BLaER1 (cell line): ENCODE data around the gene LGR6.
"Not testable (repeated sequence)": the region's sequence is repeated elsewhere in the genome, so short reads cannot be mapped to it uniquely, and the experiment has no call there.

Source experiments
- H3K27ac ChIP-seq: shearing (Covaris generic); formaldehyde crosslinking; 2 replicates; pipeline ENCODE4 v1.8.1; 2022
- H3K27me3 ChIP-seq: shearing (Covaris generic); formaldehyde crosslinking; 2 replicates; pipeline ENCODE4 v1.8.1; 2022
- H3K36me3 ChIP-seq: shearing (Covaris generic); formaldehyde crosslinking; 2 replicates; pipeline ENCODE4 v1.8.1; 2022
- H3K4me1 ChIP-seq: shearing (Covaris generic); formaldehyde crosslinking; 2 replicates; pipeline ENCODE4 v1.8.1; 2022
- H3K4me2 ChIP-seq: shearing (Covaris generic); formaldehyde crosslinking; 2 replicates; pipeline ENCODE4 v1.8.1; 2022
- H3K4me3 ChIP-seq: shearing (Covaris generic); formaldehyde crosslinking; 2 replicates; pipeline ENCODE4 v1.8.1; 2022
- H3K9ac ChIP-seq: shearing (Covaris generic); formaldehyde crosslinking; 2 replicates; pipeline ENCODE4 v1.8.1; 2022
- H3K9me3 ChIP-seq: shearing (Covaris generic); formaldehyde crosslinking; 2 replicates; pipeline ENCODE4 v1.8.1; 2022
- H4K20me1 ChIP-seq: shearing (Covaris generic); formaldehyde crosslinking; 2 replicates; pipeline ENCODE4 v1.8.1; 2022
- Cebpa-rat ChIP-seq: shearing (Covaris generic); IDR thresholded peaks from 2 replicates; pipeline ENCODE4 v1.8.1; 2022

LGR6 gene

DNA sequence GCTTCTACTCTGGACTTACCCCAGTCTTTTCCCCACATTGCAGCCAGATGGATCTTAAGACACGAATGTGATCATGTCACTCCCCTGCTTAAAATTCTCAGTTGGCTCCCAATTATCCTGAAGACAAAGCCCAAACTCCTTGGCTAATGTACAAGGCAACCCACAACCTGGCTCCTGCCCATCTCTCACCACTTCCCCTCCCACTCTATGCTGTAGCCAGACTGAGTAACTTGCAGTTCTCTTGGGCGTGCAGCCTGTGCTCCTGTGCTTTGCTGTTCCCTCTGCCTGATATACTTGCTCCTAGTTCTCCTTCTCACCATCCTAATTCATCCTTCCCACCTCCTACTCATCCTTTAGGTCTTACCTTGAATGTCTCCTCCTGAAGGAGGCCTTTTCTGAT lies 56.2 kb downstream of the LGR6 start:
- Histone ChIP-seq H3K27ac (peak overlapping the region; percentile 100), H3K27me3 (no peaks in the 10 kb centered on the region), H3K4me2 (peak overlapping the region; percentile 98), H4K20me1 (no peaks in the 10 kb centered on the region), H3K4me1 (peaks cover 95% of the 10 kb centered on the region), H3K36me3 (no peaks in the 10 kb centered on the region), H3K9me3 (no peaks in the 10 kb centered on the region), H3K9ac (peak overlapping the region; percentile 96), H3K4me3 (peak overlapping the region; percentile 63)
- no peak for TF ChIP-seq Cebpa-rat

DNA sequence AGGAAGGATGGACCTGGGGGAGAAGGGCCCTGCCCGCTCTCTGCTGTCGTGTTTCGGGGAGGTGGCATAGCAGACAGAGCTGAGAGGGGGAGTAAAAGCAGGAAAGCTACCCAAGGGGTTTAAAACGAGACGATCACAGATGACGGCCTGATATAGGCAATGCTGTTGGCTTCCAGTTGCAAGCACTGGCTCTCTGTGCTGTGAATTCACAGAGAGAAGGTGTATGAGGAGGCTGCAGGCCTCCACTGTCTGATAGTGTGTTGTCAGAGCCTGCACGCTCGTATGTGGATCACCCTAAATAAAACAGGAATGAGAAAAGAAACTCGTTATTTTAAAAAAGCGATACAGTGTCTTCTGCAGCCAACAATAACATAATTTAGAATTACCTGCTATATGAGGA lies 57.4 kb downstream of the LGR6 start:
- H3K36me3 ChIP-seq, result no peaks in the 10 kb centered on the region
- no peaks in the 10 kb centered on the region for H3K9me3 ChIP-seq
- H3K27ac ChIP-seq, result peak overlapping the region; percentile 100
- H3K4me2 ChIP-seq, result peak overlapping the region; percentile 98
- no peaks in the 10 kb centered on the region for H3K27me3 ChIP-seq
- H3K4me3 ChIP-seq, result peak overlapping the region; percentile 63
- H3K4me1 ChIP-seq, result peaks cover 95% of the 10 kb centered on the region
- no peak for TF ChIP-seq Cebpa-rat
- H4K20me1 ChIP-seq, result no peaks in the 10 kb centered on the region
- peak overlapping the region; percentile 96 for H3K9ac ChIP-seq

DNA sequence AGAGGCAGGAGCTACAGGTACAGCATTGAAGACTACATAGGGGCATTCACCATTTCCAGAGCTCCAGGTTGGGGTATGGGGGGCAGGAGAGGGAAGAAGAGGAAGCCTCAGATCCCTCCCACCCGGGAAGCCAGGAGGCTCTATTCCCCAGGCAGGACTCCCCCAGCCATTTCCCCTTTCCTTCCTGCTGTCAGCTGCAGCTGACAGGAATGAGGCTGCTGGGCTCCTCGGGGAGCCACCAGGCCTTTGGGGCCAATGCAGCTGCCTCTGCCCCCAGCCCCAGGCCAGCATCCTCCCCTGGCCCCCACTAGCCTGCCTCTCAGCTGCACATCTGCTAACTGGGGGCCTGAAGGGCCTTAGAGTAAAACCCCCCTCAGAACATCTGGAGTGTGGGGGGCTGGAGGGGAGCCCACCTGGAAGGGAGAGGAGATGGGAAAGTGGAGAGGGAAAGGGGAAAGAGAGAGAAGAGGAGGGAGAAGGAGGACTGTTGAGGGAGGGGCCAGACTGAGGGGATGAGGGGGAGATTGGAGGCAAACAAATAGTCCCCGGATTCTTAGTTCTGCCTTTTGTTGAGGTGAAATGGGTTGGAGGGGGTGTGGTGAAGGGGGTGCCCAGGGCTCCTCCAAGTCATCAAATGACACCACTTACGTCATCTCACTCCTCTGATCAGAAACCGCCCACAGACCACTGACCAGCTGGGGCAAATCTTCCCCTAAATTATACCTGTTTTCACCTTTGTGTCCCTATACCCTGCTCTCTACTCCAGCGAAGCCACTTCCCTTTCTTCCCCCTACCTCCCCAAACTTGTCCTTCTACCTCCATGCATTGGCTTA lies 58.0 kb downstream of the LGR6 start:
- H3K9ac ChIP-seq, result peak overlapping the region; percentile 96
- peak overlapping the region; percentile 100 for H3K27ac ChIP-seq
- no peak for TF ChIP-seq Cebpa-rat
- H3K4me2 ChIP-seq, result peak overlapping the region; percentile 98
- H3K4me1 ChIP-seq, result peaks cover 96% of the 10 kb centered on the region
- no peaks in the 10 kb centered on the region for H3K27me3 ChIP-seq
- H3K36me3 ChIP-seq, result no peaks in the 10 kb centered on the region
- H4K20me1 ChIP-seq, result no peaks in the 10 kb centered on the region
- no peaks in the 10 kb centered on the region for H3K9me3 ChIP-seq
- H3K4me3 ChIP-seq, result peak overlapping the region; percentile 63

DNA sequence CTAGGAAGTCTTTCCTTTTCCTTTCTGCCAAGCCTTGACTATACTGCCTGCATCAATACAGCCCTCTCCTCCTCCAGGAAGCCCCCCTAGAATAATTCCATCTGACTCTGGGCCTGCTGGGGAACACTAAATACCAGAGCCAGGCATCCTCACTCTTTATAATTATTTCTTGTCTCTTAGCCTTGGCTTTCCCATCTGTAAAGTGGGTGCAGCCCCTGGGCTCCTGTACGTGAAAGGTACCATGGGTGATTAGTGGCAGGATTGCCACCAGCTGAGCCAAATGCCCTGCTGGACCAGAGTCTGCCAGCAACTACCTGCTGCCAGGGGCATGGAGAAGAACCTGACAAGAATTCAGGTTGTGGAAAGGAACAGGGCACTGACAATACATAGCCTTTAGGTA lies 58.7 kb downstream of the LGR6 start:
- peak overlapping the region; percentile 98 for H3K4me2 ChIP-seq
- H3K9me3 ChIP-seq, result no peaks in the 10 kb centered on the region
- H3K9ac ChIP-seq, result peak overlapping the region; percentile 96
- H3K4me3 ChIP-seq, result peak overlapping the region; percentile 63; the same call in 1 of the 2 replicates
- no peaks in the 10 kb centered on the region for H4K20me1 ChIP-seq
- no peaks in the 10 kb centered on the region for H3K36me3 ChIP-seq
- H3K27me3 ChIP-seq, result no peaks in the 10 kb centered on the region
- peaks cover 91% of the 10 kb centered on the region for H3K4me1 ChIP-seq
- TF ChIP-seq Cebpa-rat, result no peak
- peak overlapping the region; percentile 100 for H3K27ac ChIP-seq

DNA sequence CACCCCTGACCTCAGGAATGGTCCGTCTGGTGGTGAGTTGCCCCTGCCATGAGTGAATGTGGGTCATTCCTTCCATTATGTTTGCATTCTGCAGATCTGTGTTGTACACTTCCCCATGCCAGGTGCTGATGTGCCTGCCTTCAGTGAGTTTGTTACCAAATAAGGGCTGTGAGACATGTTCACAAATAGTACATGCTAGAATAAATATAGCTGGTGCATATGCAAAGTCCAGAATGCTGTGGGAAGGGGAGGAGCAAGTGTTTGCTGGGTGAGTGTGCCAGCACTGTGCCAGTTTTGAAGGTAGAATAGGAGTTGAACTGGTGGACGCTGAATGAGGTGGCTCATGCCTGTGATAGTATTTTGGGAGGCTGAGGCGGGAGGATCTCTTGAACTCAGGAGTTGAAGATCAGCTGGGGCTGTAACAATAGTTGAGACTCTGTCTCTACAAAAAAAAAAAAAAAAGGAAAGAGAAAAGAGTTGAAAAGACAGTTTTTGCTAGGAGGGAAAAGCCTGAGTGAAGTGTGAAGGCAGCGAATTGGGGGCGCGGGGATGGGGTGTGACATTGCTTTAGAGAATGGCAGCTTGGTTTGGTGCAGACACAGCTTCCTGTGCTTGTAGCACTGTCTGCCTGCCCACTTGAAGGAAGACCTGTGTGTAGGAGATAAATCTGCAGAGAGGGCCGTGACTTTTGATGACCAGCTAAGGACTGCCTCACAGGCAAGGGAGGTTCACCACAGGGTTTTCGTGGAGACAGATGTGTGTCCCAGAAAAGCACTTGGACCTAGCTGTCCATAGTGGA lies 61.1 kb downstream of the LGR6 start:
- Histone ChIP-seq H3K27me3 (no peaks in the 10 kb centered on the region), H4K20me1 (no peaks in the 10 kb centered on the region), H3K36me3 (no peaks in the 10 kb centered on the region), H3K4me1 (peaks cover 68% of the 10 kb centered on the region), H3K9ac (peak overlapping the region; percentile 26; the same call in 1 of the 2 replicates), H3K4me2 (peak overlapping the region; percentile 62), H3K27ac (peak overlapping the region; percentile 82), H3K4me3 (0 out of 2 replicates have a peak overlapping the region, but pooled peaks have one; percentile 2), H3K9me3 (no peaks in the 10 kb centered on the region)
- TF ChIP-seq Cebpa-rat, result no peak

DNA sequence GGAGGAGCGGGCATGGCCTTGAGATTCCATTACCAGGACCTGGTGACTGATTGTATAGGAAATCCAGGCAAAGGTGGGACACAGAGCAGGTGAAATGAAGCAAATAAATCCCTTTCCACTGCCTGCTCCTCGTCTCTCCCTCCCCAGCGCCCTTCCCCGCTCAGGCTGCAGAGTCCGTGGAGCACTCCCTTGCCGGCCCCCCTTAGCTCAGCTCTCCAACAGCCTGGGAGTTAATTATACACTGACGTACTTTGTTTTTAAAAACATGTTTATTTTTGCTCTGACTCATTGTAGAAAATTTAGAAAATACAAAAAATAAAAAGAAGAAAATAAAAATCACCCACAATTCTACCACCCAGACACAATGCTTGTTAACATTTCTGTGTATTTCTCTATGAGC lies 61.7 kb downstream of the LGR6 start:
- peak overlapping the region; percentile 26; the same call in 1 of the 2 replicates for H3K9ac ChIP-seq
- H3K27ac ChIP-seq, result peak overlapping the region; percentile 82
- peaks cover 61% of the 10 kb centered on the region for H3K4me1 ChIP-seq
- no peak for TF ChIP-seq Cebpa-rat
- 0 out of 2 replicates have a peak, but pooled peaks cover 5% of the 10 kb centered on the region for H3K36me3 ChIP-seq
- H3K4me3 ChIP-seq, result no peak overlapping the region
- H3K9me3 ChIP-seq, result no peaks in the 10 kb centered on the region
- H3K4me2 ChIP-seq, result peak overlapping the region; percentile 62
- H4K20me1 ChIP-seq, result no peaks in the 10 kb centered on the region
- H3K27me3 ChIP-seq, result no peaks in the 10 kb centered on the region

DNA sequence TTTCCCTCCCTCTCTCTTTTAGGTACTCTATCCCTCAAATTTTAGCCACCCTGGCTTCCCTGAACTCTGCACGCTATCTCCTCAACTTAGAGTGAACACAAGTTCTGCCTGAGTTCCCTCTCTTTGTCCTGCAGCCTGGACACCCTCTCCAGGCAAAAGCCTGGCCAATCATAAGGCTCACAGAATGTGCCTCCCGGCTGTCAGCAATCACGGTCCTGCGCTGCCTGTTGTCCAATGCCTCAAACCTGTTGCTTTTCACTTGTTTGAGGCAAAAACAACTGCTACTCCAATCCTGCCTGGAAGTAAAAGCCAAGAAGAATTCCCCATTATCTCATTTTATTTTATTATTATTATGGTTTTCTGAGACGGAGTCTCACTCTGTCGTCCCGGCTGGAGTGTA lies 66.1 kb downstream of the LGR6 start:
- no peak overlapping the region; the same call in 1 of the 2 replicates for H3K27ac ChIP-seq
- peaks cover 27% of the 10 kb centered on the region for H3K4me1 ChIP-seq
- no peak for TF ChIP-seq Cebpa-rat
- H3K4me2 ChIP-seq, result no peak overlapping the region
- H3K36me3 ChIP-seq, result peaks cover 11% of the 10 kb centered on the region
- H4K20me1 ChIP-seq, result no peaks in the 10 kb centered on the region
- no peak overlapping the region for H3K4me3 ChIP-seq
- H3K9ac ChIP-seq, result no peak overlapping the region
- H3K27me3 ChIP-seq, result no peaks in the 10 kb centered on the region
- H3K9me3 ChIP-seq, result no peaks in the 10 kb centered on the region

DNA sequence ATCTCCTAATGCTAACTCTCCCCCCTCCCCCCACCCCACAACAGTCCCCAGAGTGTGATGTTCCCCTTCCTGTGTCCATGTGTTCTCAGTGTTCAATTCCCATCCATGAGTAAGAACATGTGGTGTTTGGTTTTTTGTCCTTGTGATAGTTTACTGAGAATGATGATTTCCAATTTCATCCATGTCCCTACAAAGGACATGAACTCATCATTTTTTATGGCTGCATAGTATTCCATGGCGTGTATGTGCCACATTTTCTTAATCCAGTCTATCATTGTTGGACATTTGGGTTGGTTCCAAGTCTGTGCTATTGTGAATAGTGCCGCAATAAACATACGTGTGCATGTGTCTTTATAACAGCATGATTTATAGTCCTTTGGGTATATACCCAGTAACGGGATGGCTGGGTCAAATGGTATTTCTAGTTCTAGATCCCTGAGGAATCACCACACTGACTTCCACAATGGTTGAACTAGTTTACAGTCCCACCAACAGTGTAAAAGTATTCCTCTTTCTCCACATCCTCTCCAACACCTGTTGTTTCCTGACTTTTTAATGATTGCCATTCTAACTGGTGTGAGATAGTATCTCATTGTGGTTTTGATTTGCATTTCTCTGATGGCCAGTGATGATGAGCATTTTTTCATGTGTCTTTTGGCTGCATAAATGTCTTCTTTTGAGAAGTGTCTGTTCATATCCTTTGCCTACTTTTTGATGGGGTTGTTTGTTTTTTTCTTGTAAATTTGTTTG lies 67.8 kb downstream of the LGR6 start:
- not testable (repeated sequence) for H3K4me3 ChIP-seq, H4K20me1 ChIP-seq, H3K27ac ChIP-seq, H3K9me3 ChIP-seq, H3K9ac ChIP-seq, H3K4me2 ChIP-seq, H3K27me3 ChIP-seq
- Histone ChIP-seq H3K36me3 (peaks cover 27% of the 10 kb centered on the region), H3K4me1 (peaks cover 19% of the 10 kb centered on the region)

DNA sequence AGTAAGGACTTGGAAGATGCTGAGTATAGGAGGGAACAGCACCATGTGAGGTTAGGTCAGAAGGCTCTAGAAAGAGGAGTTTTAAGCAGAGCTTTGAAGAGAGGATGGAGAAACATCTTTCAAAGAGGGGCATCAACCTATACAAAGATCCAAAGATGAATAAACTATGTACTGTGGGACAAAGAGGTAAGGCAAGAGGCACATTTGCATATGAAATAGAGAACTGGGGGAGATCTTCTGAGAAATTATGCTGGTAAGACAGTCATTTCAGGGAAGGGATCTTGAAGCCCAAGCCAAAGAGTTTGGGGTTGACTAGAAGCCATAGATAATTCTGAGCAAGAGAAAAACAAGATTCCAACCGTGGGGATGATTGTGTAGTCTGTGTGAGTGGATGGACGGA lies 70.0 kb downstream of the LGR6 start:
- H3K4me1 ChIP-seq, result peaks cover 23% of the 10 kb centered on the region
- peaks cover 32% of the 10 kb centered on the region for H3K36me3 ChIP-seq
- no peak for TF ChIP-seq Cebpa-rat
- no peak overlapping the region for H3K27ac ChIP-seq
- H3K27me3 ChIP-seq, result no peaks in the 10 kb centered on the region
- H3K4me3 ChIP-seq, result no peak overlapping the region
- no peak overlapping the region for H3K9ac ChIP-seq
- no peaks in the 10 kb centered on the region for H3K9me3 ChIP-seq
- H3K4me2 ChIP-seq, result 0 out of 2 replicates have a peak overlapping the region, but pooled peaks have one; percentile 22
- no peaks in the 10 kb centered on the region for H4K20me1 ChIP-seq
